H9 (cell line): ENCODE measurements around the gene RRP1B. TPM values are rescaled to one million over a fixed set of nuclear protein-coding genes. Genes with fewer than 3 reads are reported as not detected.

Source experiments
- DNase-seq: peaks from one replicate; pipeline ENCODE4 v3.0.0-alpha.2; 2017
- H2AFZ ChIP-seq: one replicate; pipeline ENCODE4 v1.6.1; 2013; ENCODE audit warnings: mild to moderate bottlenecking, low read length, control low read depth, moderate library complexity
- H2AK5ac ChIP-seq: 2 replicates; pipeline ENCODE4 v1.6.1; 2013; ENCODE audit warnings: low read length, control low read depth, mixed read lengths; ENCODE audit not compliant: insufficient read length
- H2BK120ac ChIP-seq: one replicate; pipeline ENCODE4 v1.6.1; 2013; ENCODE audit warnings: low read depth, mild to moderate bottlenecking, low read length, control low read depth, inconsistent platforms; ENCODE audit not compliant: poor library complexity, severe bottlenecking
- H2BK12ac ChIP-seq: 2 replicates; pipeline ENCODE4 v1.6.1; 2013; ENCODE audit warnings: low read length, control low read depth, mixed read lengths, low read depth; ENCODE audit not compliant: insufficient read length
- H2BK15ac ChIP-seq: 2 replicates; pipeline ENCODE4 v1.6.1; 2013; ENCODE audit warnings: low read depth, low read length, control low read depth
- H2BK20ac ChIP-seq: one replicate; pipeline ENCODE4 v1.6.1; 2013; ENCODE audit warnings: low read depth, mild to moderate bottlenecking, low read length, control low read depth, inconsistent platforms; ENCODE audit not compliant: poor library complexity, severe bottlenecking
- H2BK5ac ChIP-seq: 2 replicates; pipeline ENCODE4 v1.6.1; 2013; ENCODE audit warnings: low read length, control low read depth, mixed read lengths; ENCODE audit not compliant: insufficient read length
- H3K14ac ChIP-seq: 2 replicates; pipeline ENCODE4 v1.6.1; 2013; ENCODE audit warnings: low read length, control low read depth; ENCODE audit not compliant: insufficient read depth
- H3K18ac ChIP-seq: 2 replicates; pipeline ENCODE4 v1.6.1; 2013; ENCODE audit warnings: low read depth, mild to moderate bottlenecking, mixed read lengths, low read length, control low read depth; ENCODE audit not compliant: insufficient read length
- H3K23ac ChIP-seq: 2 replicates; pipeline ENCODE4 v1.6.1; 2013; ENCODE audit warnings: low read length, control low read depth, mixed read lengths, low read depth; ENCODE audit not compliant: insufficient read length
- H3K23me2 ChIP-seq: 2 replicates; pipeline ENCODE4 v1.6.1; 2013; ENCODE audit warnings: low read depth, mild to moderate bottlenecking, mixed read lengths, low read length, control low read depth; ENCODE audit not compliant: insufficient read length, poor library complexity, severe bottlenecking
- H3K27ac ChIP-seq: 2 replicates; pipeline ENCODE4 v1.5.1; 2013; ENCODE audit warnings: low read length, control low read depth, mixed read lengths, low read depth; ENCODE audit not compliant: insufficient read length
- H3K27me3 ChIP-seq: 2 replicates; pipeline ENCODE4 v1.6.1; 2013; ENCODE audit warnings: low read length, control low read depth, inconsistent platforms; ENCODE audit not compliant: insufficient read depth
- H3K4ac ChIP-seq: 2 replicates; pipeline ENCODE4 v1.6.1; 2013; ENCODE audit warnings: low read depth, mild to moderate bottlenecking, control low read depth, inconsistent platforms, low read length, moderate library complexity
- H3K4me1 ChIP-seq: 2 replicates; pipeline ENCODE4 v1.6.1; 2013; ENCODE audit warnings: low read length, control low read depth, inconsistent platforms; ENCODE audit not compliant: insufficient read depth
- H3K4me2 ChIP-seq: 2 replicates; pipeline ENCODE4 v1.6.1; 2013; ENCODE audit warnings: low read length, control low read depth, mixed read lengths; ENCODE audit not compliant: insufficient read length, insufficient read depth
- H3K56ac ChIP-seq: 2 replicates; pipeline ENCODE4 v1.6.1; 2013; ENCODE audit warnings: low read depth, mild to moderate bottlenecking, mixed read lengths, low read length, control low read depth; ENCODE audit not compliant: insufficient read length
- H3K79me1 ChIP-seq: 2 replicates; pipeline ENCODE4 v1.6.1; 2013; ENCODE audit warnings: low read depth, mild to moderate bottlenecking, moderate library complexity, low read length, control low read depth, inconsistent platforms; ENCODE audit not compliant: insufficient read depth, poor library complexity, severe bottlenecking
- H3K79me2 ChIP-seq: 2 replicates; pipeline ENCODE4 v1.6.1; 2013; ENCODE audit warnings: low read length, control low read depth, inconsistent platforms; ENCODE audit not compliant: insufficient read depth
- H3K9ac ChIP-seq: 2 replicates; pipeline ENCODE4 v1.6.1; 2013; ENCODE audit warnings: low read length, control low read depth, mixed read lengths; ENCODE audit not compliant: insufficient read length; ENCODE audit errors: extremely low read depth
- H3K9me3 ChIP-seq: one replicate; pipeline ENCODE4 v1.6.1; 2013; ENCODE audit warnings: low read depth, low read length, inconsistent platforms; ENCODE audit not compliant: control insufficient read depth
- H3T11ph ChIP-seq: one replicate; pipeline ENCODE4 v1.6.1; 2013; ENCODE audit warnings: mild to moderate bottlenecking, low read length, control low read depth, inconsistent platforms
- H4K20me1 ChIP-seq: one replicate; pipeline ENCODE4 v1.6.1; 2013; ENCODE audit not compliant: control insufficient read depth, insufficient read length, insufficient read depth
- H4K5ac ChIP-seq: 2 replicates; pipeline ENCODE4 v1.6.1; 2013; ENCODE audit warnings: low read depth, mild to moderate bottlenecking, mixed read lengths, low read length, control low read depth; ENCODE audit not compliant: insufficient read length
- H4K8ac ChIP-seq: replicated peaks from 2 replicates; pipeline ENCODE4 v1.6.1; 2013; ENCODE audit warnings: low read length, control low read depth, mixed read lengths, low read depth; ENCODE audit not compliant: insufficient read length
- H4K91ac ChIP-seq: 2 replicates; pipeline ENCODE4 v1.6.1; 2013; ENCODE audit warnings: low read depth, mild to moderate bottlenecking, moderate library complexity, mixed read lengths, low read length, control low read depth; ENCODE audit not compliant: insufficient read length
- H3K27ac Mint-ChIP-seq, 3 experiments: 2 replicates in 2 of 3; 3 replicates in 1 of 3; pipeline ENCODE4 v1.8.0; 2020 to 2021; ENCODE audit warnings: mixed read lengths in 3 of 3, mild to moderate bottlenecking in 1 of 3, moderate library complexity in 1 of 3
- H3K27me3 Mint-ChIP-seq: 2 replicates; pipeline ENCODE4 v1.8.0; 2021; ENCODE audit warnings: low read depth, mild to moderate bottlenecking, moderate library complexity, mixed read lengths
- H3K36me3 Mint-ChIP-seq, 3 experiments: 2 replicates in 2 of 3; 3 replicates in 1 of 3; pipeline ENCODE4 v1.8.0; 2020 to 2021; ENCODE audit warnings: low read depth in 3 of 3, mixed read lengths in 3 of 3; ENCODE audit not compliant: insufficient read depth in 1 of 3
- H3K4me1 Mint-ChIP-seq, 2 experiments: 2 replicates each; pipeline ENCODE4 v1.8.0; 2020; ENCODE audit warnings: mixed read lengths in 2 of 2
- H3K4me3 Mint-ChIP-seq, 2 experiments: 2 replicates in 1 of 2; 3 replicates in 1 of 2; pipeline ENCODE4 v1.8.0; 2020 to 2021; ENCODE audit warnings: mild to moderate bottlenecking in 2 of 2, mixed read lengths in 2 of 2, moderate library complexity in 1 of 2
- H3K9me3 Mint-ChIP-seq, 2 experiments: 2 replicates in 1 of 2; 3 replicates in 1 of 2; pipeline ENCODE4 v1.8.0; 2020; ENCODE audit warnings: mild to moderate bottlenecking in 2 of 2, mixed read lengths in 2 of 2, moderate library complexity in 1 of 2
- WGBS: extraction: QIAGEN DNeasy Blood & Tissue Kit; methylation state at CpG from one replicate; pipeline ENCODE4 v1.1.7; 2013; ENCODE audit warnings: missing lambda C conversion rate, low lambda C conversion rate, mixed read lengths; ENCODE audit not compliant: insufficient read length; ENCODE audit errors: extremely low coverage; 5-methylcytosine and 5-hydroxymethylcytosine counted together
- total RNA-seq: library from RNA; stranded (reverse); gene quantifications from 2 replicates; pipeline ENCODE4 v1.2.1, GENCODE V29; 2021
- TF ChIP-seq, protein P1 (sequence below): fragments of 200-600 bp; sonication (generic); conservative IDR thresholded peaks from 3 replicates; pipeline ENCODE4 v1.8.0; 2021; ENCODE audit warnings: antibody characterized with exemption, mild to moderate bottlenecking

Gene RRP1B
- total RNA-seq, 1 experiment from 2014 or later = 96.6 TPM

DNA sequence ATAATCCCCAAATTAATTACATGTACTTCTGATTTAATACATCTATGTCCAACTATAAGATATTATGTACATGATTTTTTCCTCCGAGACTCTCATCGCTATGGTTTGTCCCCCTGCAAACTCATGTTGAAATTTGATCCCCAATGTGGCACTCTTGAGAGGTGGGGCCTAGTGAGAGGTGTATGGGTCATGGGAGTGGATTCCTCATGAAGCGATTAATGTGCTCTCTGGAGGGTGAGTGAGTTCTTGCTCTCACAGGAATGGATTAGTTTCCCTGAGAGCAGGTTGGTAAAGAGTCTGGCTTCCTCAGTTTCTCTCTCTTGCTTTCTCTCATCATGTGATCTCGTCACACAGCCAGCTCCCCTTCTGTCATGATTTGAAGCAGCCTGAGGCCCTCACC, 16.2 kb upstream of the RRP1B start:
- H3K27ac ChIP-seq = no peak overlapping the region

More for the DNA sequence above, 16.2 kb upstream of the RRP1B start:
- Histone ChIP-seq H3K23ac (no peak overlapping the region), H2BK120ac (no peak overlapping the region), H4K8ac (no peak overlapping the region), H3K18ac (no peak overlapping the region), H3K79me1 (no peaks in the 10 kb centered on the region), H3K4me2 (no peak overlapping the region), H3K27me3 (no peaks in the 10 kb centered on the region), H3K9me3 (no peaks in the 10 kb centered on the region), H3K79me2 (no peaks in the 10 kb centered on the region), H2AK5ac (no peak overlapping the region), H2BK20ac (no peak overlapping the region), H3K56ac (no peak overlapping the region), H2BK12ac (no peak overlapping the region), H4K91ac (no peak overlapping the region), H2BK5ac (no peak overlapping the region), H3K9ac (no peak overlapping the region), H2AFZ (no peak overlapping the region), H3T11ph (no peak overlapping the region), H3K23me2 (no peaks in the 10 kb centered on the region), H4K20me1 (no peaks in the 10 kb centered on the region), H4K5ac (no peak overlapping the region), H3K14ac (no peak overlapping the region), H2BK15ac (no peak overlapping the region), H3K4me1 (no peaks in the 10 kb centered on the region), H3K4ac (no peak overlapping the region)
- Mint-ChIP-seq H3K27me3 (no peaks in the 10 kb centered on the region; the same call in 1 of the 2 replicates), H3K27ac (peak overlapping the region in 2 of 3 experiments; percentile 70 to 76; a peak in 3 of 7 replicates), H3K4me1 (peaks cover 12 to 18% of the 10 kb centered on the region in 2 experiments), H3K36me3 (no peaks in the 10 kb centered on the region), H3K4me3 (no peak overlapping the region), H3K9me3 (no peaks in the 10 kb centered on the region)
- DNase-seq = no peak
- TF ChIP-seq, protein P1, sequence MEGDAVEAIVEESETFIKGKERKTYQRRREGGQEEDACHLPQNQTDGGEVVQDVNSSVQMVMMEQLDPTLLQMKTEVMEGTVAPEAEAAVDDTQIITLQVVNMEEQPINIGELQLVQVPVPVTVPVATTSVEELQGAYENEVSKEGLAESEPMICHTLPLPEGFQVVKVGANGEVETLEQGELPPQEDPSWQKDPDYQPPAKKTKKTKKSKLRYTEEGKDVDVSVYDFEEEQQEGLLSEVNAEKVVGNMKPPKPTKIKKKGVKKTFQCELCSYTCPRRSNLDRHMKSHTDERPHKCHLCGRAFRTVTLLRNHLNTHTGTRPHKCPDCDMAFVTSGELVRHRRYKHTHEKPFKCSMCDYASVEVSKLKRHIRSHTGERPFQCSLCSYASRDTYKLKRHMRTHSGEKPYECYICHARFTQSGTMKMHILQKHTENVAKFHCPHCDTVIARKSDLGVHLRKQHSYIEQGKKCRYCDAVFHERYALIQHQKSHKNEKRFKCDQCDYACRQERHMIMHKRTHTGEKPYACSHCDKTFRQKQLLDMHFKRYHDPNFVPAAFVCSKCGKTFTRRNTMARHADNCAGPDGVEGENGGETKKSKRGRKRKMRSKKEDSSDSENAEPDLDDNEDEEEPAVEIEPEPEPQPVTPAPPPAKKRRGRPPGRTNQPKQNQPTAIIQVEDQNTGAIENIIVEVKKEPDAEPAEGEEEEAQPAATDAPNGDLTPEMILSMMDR = no peak
- no CpG with 5 or more reads among the region's 4 CpGs for WGBS
